Measurements from ENCODE around the gene PDXDC1.
"Not testable (repeated sequence)": the region's sequence is repeated elsewhere in the genome, so short reads cannot be mapped to it uniquely, and the experiment has no call there.

Gene PDXDC1

GRCh38 chr16:14971621-14972228 is 3.1 kb upstream of the PDXDC1 start:
- not testable (repeated sequence) for DNase-seq (ENCODE audit: low read depth)

- not testable (repeated sequence) for DNase-seq (ENCODE audit: low read depth)
These were observed 972 bp upstream of the PDXDC1 start for GRCh38 chr16:14973785-14974322.

- peak; percentile 18 for DNase-seq (ENCODE audit: low read depth)
These were observed 533 bp upstream of the PDXDC1 start for GRCh38 chr16:14974331-14974655.

- DNase-seq (ENCODE audit: low read depth), result peak; percentile 12
These were observed 780 bp downstream of the PDXDC1 start for GRCh38 chr16:14975418-14976194.

- DNase-seq (ENCODE audit: low read depth), result not testable (repeated sequence)
These were observed 2.3 kb downstream of the PDXDC1 start for GRCh38 chr16:14976971-14977736.

- DNase-seq (ENCODE audit: low read depth), result not testable (repeated sequence)
These were observed 3.5 kb downstream of the PDXDC1 start for GRCh38 chr16:14978281-14978680.

GRCh38 chr16:14978908-14979307 is 4.1 kb downstream of the PDXDC1 start:
- not testable (repeated sequence) for DNase-seq (ENCODE audit: low read depth)

- DNase-seq (ENCODE audit: low read depth), result not testable (repeated sequence)
These were observed 6.4 kb downstream of the PDXDC1 start for GRCh38 chr16:14981234-14981633.

- DNase-seq (ENCODE audit: low read depth), result peak; percentile 74
These were observed 7.7 kb downstream of the PDXDC1 start for GRCh38 chr16:14982521-14982920.

- not testable (repeated sequence) for DNase-seq (ENCODE audit: low read depth)
These were observed 13.3 kb downstream of the PDXDC1 start for GRCh38 chr16:14988092-14988491.

- not testable (repeated sequence) for DNase-seq (ENCODE audit: low read depth)
These were observed 13.9 kb downstream of the PDXDC1 start for GRCh38 chr16:14988661-14989191.

- DNase-seq (ENCODE audit: low read depth), result not testable (repeated sequence)
These were observed 14.8 kb downstream of the PDXDC1 start for GRCh38 chr16:14989291-14990281.

GRCh38 chr16:14993277-14994151 is 18.7 kb downstream of the PDXDC1 start:
- DNase-seq (ENCODE audit: low read depth), result not testable (repeated sequence)

- DNase-seq (ENCODE audit: low read depth), result peak; percentile 69
These were observed 21.9 kb downstream of the PDXDC1 start for GRCh38 chr16:14996702-14997101.

GRCh38 chr16:14998300-14998699 is 23.5 kb downstream of the PDXDC1 start:
- DNase-seq (ENCODE audit: low read depth), result not testable (repeated sequence)

- not testable (repeated sequence) for DNase-seq (ENCODE audit: low read depth)
These were observed 25.0 kb downstream of the PDXDC1 start for GRCh38 chr16:14999845-15000244.

- DNase-seq (ENCODE audit: low read depth), result not testable (repeated sequence)
These were observed 27.6 kb downstream of the PDXDC1 start for GRCh38 chr16:15002448-15002847.

GRCh38 chr16:15005357-15006132 is 30.7 kb downstream of the PDXDC1 start:
- not testable (repeated sequence) for DNase-seq (ENCODE audit: low read depth)

- DNase-seq (ENCODE audit: low read depth), result not testable (repeated sequence)
These were observed 33.8 kb downstream of the PDXDC1 start for GRCh38 chr16:15008647-15009046.

Data from iris pigment epithelial cell (primary cell).